Endodermal cell (in vitro differentiated cells): ENCODE results near the gene MED12. TPM values are rescaled to one million over a fixed set of nuclear protein-coding genes. Genes with fewer than 3 reads are reported as not detected.
"Not testable (repeated sequence)": the region's sequence is repeated elsewhere in the genome, so short reads cannot be mapped to it uniquely, and the experiment has no call there.

Experiments used
- DNase-seq: peaks from one replicate; pipeline ENCODE4 v3.0.0-alpha.2; 2017
- H3K27ac ChIP-seq: 2 replicates; pipeline ENCODE4 v1.5.1; 2013; ENCODE audit warnings: mild to moderate bottlenecking, low read depth, low read length, moderate library complexity
- H3K27me3 ChIP-seq: 2 replicates; pipeline ENCODE4 v1.6.1; 2013; ENCODE audit warnings: mild to moderate bottlenecking, low read length, moderate library complexity; ENCODE audit not compliant: insufficient read depth, control insufficient read depth, poor library complexity, severe bottlenecking
- H3K36me3 ChIP-seq: 2 replicates; pipeline ENCODE4 v1.7.0; 2013; ENCODE audit warnings: mild to moderate bottlenecking, low read length, moderate library complexity; ENCODE audit not compliant: control insufficient read depth, insufficient read depth
- H3K4me1 ChIP-seq: one replicate; pipeline ENCODE4 v1.7.0; 2013; ENCODE audit warnings: low read length; ENCODE audit not compliant: control insufficient read depth, insufficient read depth
- H3K4me3 ChIP-seq: 2 replicates; pipeline ENCODE4 v1.5.1; 2013; ENCODE audit warnings: mild to moderate bottlenecking, low read length, moderate library complexity
- H3K9ac ChIP-seq: 2 replicates; pipeline ENCODE4 v1.6.1; 2013; ENCODE audit warnings: mild to moderate bottlenecking, low read length, moderate library complexity; ENCODE audit not compliant: poor library complexity, severe bottlenecking; ENCODE audit errors: extremely low read depth
- H3K9me3 ChIP-seq: 2 replicates; pipeline ENCODE4 v1.6.1; 2013; ENCODE audit warnings: mild to moderate bottlenecking, low read length, moderate library complexity; ENCODE audit not compliant: control insufficient read depth
- H3K27ac Mint-ChIP-seq: 2 replicates; pipeline ENCODE4 v1.8.0; 2020; ENCODE audit warnings: mixed read lengths
- H3K27me3 Mint-ChIP-seq: 2 replicates; pipeline ENCODE4 v1.8.0; 2021; ENCODE audit warnings: mild to moderate bottlenecking, mixed read lengths; ENCODE audit not compliant: insufficient read depth
- H3K36me3 Mint-ChIP-seq: 2 replicates; pipeline ENCODE4 v1.8.0; 2020; ENCODE audit warnings: low read depth, mixed read lengths
- H3K4me1 Mint-ChIP-seq: 2 replicates; pipeline ENCODE4 v1.8.0; 2020; ENCODE audit warnings: mixed read lengths
- H3K4me3 Mint-ChIP-seq: 2 replicates; pipeline ENCODE4 v1.8.0; 2020; ENCODE audit warnings: mild to moderate bottlenecking, moderate library complexity, mixed read lengths
- H3K9me3 Mint-ChIP-seq: 2 replicates; pipeline ENCODE4 v1.8.0; 2020; ENCODE audit warnings: mild to moderate bottlenecking, mixed read lengths
- WGBS, 2 experiments: methylation state at CpG; one replicate each; pipeline versions ENCODE4 v1.1.5 to v1.1.7; 2013; ENCODE audit warnings: missing lambda C conversion rate in 2 of 2, mixed read lengths in 1 of 2; ENCODE audit not compliant: insufficient coverage in 1 of 2, insufficient read length in 1 of 2; 5-methylcytosine and 5-hydroxymethylcytosine counted together
- total RNA-seq, 2 donors: library from RNA; stranded (reverse); fragmentation: NEBNext Ultra II Directional in 1 of 2; extraction: Animal tissue kit (Norgen Biotek cat#: 25700) in 1 of 2; gene quantifications; 2 replicates in 1 of 2; 3 replicates in 1 of 2; pipeline ENCODE4 v1.2.1, GENCODE V29; 2021
- TF ChIP-seq, protein P1 (sequence below): fragments of 200-600 bp; sonication (generic); conservative IDR thresholded peaks from 2 replicates; pipeline ENCODE4 v1.5.0; 2021; ENCODE audit warnings: antibody characterized with exemption, mild to moderate bottlenecking

Gene MED12
- total RNA-seq, 2 donors from 2014 or later: 57.8 to 60.8 TPM

DNA sequence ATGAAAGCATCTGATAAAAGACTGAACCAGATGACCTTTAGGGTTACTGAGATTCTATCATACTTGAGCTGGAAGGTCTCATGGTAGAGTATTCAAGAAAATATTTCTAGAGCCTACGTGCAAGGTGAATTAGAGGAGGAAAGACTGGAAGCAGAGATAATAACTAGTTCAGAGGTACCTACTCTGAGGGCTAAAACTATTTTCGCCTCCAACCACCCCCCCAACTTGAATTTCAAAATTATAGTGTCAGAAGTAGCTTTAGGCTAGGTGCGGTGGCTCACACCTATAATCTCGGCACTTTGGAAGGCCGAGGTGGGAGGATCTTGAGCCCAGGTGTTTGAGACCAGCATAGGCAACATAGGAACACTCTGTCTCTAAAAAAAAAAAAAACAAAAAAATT, 57.1 kb downstream of the MED12 start:
- no peak for DNase-seq
- Mint-ChIP-seq H3K4me3 (no peak overlapping the region), H3K36me3 (no peaks in the 10 kb centered on the region), H3K9me3 (peaks cover 63% of the 10 kb centered on the region), H3K27me3 (no peaks in the 10 kb centered on the region), H3K27ac (no peak overlapping the region), H3K4me1 (peaks cover 6% of the 10 kb centered on the region)
- no peaks in the 10 kb centered on the region for H3K4me1 ChIP-seq
- no peaks in the 10 kb centered on the region for H3K27me3 ChIP-seq
- no peak overlapping the region for H3K9ac ChIP-seq
- H3K36me3 ChIP-seq: no peaks in the 10 kb centered on the region
- no peaks in the 10 kb centered on the region for H3K9me3 ChIP-seq
- H3K4me3 ChIP-seq: no peak overlapping the region
- no peak overlapping the region for H3K27ac ChIP-seq
- WGBS, 2 experiments: 94% methylated on average over 5 of the region's 5 CpGs; no CpG with 5 or more reads in 1 of the 2 experiments
- TF ChIP-seq, protein P1, sequence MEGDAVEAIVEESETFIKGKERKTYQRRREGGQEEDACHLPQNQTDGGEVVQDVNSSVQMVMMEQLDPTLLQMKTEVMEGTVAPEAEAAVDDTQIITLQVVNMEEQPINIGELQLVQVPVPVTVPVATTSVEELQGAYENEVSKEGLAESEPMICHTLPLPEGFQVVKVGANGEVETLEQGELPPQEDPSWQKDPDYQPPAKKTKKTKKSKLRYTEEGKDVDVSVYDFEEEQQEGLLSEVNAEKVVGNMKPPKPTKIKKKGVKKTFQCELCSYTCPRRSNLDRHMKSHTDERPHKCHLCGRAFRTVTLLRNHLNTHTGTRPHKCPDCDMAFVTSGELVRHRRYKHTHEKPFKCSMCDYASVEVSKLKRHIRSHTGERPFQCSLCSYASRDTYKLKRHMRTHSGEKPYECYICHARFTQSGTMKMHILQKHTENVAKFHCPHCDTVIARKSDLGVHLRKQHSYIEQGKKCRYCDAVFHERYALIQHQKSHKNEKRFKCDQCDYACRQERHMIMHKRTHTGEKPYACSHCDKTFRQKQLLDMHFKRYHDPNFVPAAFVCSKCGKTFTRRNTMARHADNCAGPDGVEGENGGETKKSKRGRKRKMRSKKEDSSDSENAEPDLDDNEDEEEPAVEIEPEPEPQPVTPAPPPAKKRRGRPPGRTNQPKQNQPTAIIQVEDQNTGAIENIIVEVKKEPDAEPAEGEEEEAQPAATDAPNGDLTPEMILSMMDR: no peak

DNA sequence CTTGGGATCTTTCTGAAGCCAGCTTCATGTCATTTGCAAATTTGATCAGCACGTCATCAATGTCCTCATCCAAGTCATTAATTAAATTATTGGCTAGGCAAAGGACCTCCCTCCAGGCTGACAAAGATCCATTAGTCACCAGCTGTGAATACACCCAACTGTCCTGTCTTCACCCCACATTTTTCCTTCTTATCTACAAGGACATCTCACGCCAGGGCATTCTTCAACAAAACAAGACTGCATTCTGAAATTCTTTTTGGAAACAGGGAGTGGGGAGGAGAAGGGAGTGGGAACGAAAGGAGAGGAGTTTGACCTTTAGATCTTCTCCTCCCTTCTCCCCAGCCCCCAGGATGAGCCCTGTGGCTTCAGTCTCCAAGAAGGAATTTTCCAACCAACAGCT, 58.9 kb downstream of the MED12 start:
- peaks cover 2% of the 10 kb centered on the region for H3K4me1 Mint-ChIP-seq
- no peak overlapping the region for H3K27ac Mint-ChIP-seq
- TF ChIP-seq, protein P1: no peak
- H3K4me1 ChIP-seq: no peaks in the 10 kb centered on the region
- no peak overlapping the region for H3K4me3 Mint-ChIP-seq
- DNase-seq: no peak
- H3K9me3 Mint-ChIP-seq: peaks cover 61% of the 10 kb centered on the region
- no peaks in the 10 kb centered on the region for H3K9me3 ChIP-seq
- H3K36me3 ChIP-seq: no peaks in the 10 kb centered on the region
- no peaks in the 10 kb centered on the region for H3K36me3 Mint-ChIP-seq
- 86% methylated on average over 1 of the region's 3 CpGs; no CpG with 5 or more reads in 1 of the 2 experiments for WGBS, 2 experiments
- no peaks in the 10 kb centered on the region for H3K27me3 Mint-ChIP-seq
- no peak overlapping the region for H3K27ac ChIP-seq
- H3K9ac ChIP-seq: no peak overlapping the region
- no peaks in the 10 kb centered on the region for H3K27me3 ChIP-seq
- no peak overlapping the region for H3K4me3 ChIP-seq

DNA sequence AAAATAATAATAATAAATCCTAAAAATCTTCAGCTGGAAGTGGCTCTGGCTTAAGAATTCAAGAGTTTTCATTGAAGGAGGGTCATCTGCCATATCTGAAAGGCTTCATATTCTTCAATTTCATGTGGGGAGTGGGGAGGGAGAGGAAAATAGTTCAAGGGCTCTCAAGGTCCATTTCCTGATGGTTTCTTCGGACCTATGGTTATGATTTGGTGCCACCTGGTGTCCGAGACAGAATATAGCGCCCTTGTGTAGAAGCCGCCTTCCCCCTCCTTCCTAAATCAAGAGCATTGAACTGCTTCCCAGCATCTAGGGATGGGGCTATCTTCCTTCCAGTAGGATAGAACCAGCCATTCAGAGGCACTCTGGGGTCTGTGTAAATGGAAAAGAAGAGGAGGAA, 60.5 kb downstream of the MED12 start:
- no peaks in the 10 kb centered on the region for H3K36me3 Mint-ChIP-seq
- no peak overlapping the region for H3K4me3 Mint-ChIP-seq
- H3K27ac Mint-ChIP-seq: no peak overlapping the region
- Histone ChIP-seq H3K4me3 (no peak overlapping the region), H3K36me3 (no peaks in the 10 kb centered on the region), H3K27ac (no peak overlapping the region), H3K9ac (no peak overlapping the region), H3K9me3 (no peaks in the 10 kb centered on the region), H3K4me1 (peaks cover 4% of the 10 kb centered on the region), H3K27me3 (no peaks in the 10 kb centered on the region)
- H3K27me3 Mint-ChIP-seq: no peaks in the 10 kb centered on the region
- TF ChIP-seq, protein P1: peak; percentile 79
- H3K9me3 Mint-ChIP-seq: peaks cover 60% of the 10 kb centered on the region
- peaks cover 9% of the 10 kb centered on the region for H3K4me1 Mint-ChIP-seq
- DNase-seq: peak; percentile 80
- WGBS, 2 experiments: 3% methylated on average over 4 of the region's 4 CpGs; no CpG with 5 or more reads in 1 of the 2 experiments

DNA sequence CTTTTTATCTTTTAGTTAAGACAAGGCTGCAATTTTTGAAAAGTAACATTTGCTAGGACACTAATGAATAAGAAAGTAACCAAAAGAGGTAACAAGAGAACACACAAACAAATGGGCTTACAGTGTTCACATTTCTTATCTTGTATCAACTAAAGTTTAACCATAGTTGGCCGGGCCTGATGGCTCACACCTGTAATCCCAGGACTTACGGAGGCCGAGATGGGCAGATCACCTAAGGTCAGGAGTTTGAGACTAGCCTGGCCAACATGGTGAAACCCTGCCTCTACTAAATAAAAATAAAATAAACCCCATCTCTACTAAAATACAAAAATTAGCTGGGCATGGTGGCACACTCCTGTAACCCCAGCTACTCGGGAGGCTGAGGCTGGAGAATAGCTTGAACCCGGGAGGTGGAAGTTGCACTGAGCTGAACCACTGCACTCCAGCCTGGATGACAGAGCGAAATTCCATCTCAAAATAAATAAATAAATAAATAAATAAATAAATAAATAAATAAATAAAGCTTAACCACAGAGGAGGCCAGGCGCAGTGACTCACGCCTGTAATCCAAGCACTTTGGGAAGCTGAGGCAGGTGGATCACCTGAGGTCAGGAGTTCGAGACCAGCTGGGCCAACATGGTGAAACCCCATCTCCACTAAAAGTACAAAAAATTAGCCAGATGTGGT, 62.3 kb downstream of the MED12 start:
- peaks cover 63% of the 10 kb centered on the region for H3K9me3 Mint-ChIP-seq
- not testable (repeated sequence) for H3K9ac ChIP-seq, DNase-seq, H3K27me3 Mint-ChIP-seq, H3K27me3 ChIP-seq, H3K36me3 Mint-ChIP-seq, H3K27ac ChIP-seq, H3K36me3 ChIP-seq, H3K9me3 ChIP-seq, H3K4me1 ChIP-seq, H3K27ac Mint-ChIP-seq, H3K4me3 ChIP-seq
- 72% methylated on average over 6 of the region's 9 CpGs; no CpG with 5 or more reads in 1 of the 2 experiments for WGBS, 2 experiments
- H3K4me1 Mint-ChIP-seq: peaks cover 12% of the 10 kb centered on the region
- peak overlapping the region; percentile 63 for H3K4me3 Mint-ChIP-seq
